Naive B cell (primary cell): ENCODE measurements around the gene DCD. TPM values are rescaled to one million over a fixed set of nuclear protein-coding genes. Genes with fewer than 3 reads are reported as not detected.
A peak's percentile ranks its signal among the peaks of the same experiment; 100 is the strongest.

ENCODE experiments used
- ATAC-seq, 2 donors: fragments of 150-1000 bp; cut with Tn5 transposase; 2 replicates each; pipeline ENCODE4 v1.10.0; 2021; ENCODE audit warnings: low read depth in 2 of 2, mild to moderate bottlenecking in 2 of 2, moderate library complexity in 2 of 2
- DNase-seq: peaks from one replicate; pipeline ENCODE4 v3.0.0; 2022
- H3K27ac Mint-ChIP-seq, 6 donors: one replicate each; pipeline ENCODE4 v1.8.0; 2020 to 2022; ENCODE audit warnings: mild to moderate bottlenecking in 6 of 6, mixed read lengths in 6 of 6, moderate library complexity in 5 of 6, inconsistent platforms in 2 of 6
- H3K27me3 Mint-ChIP-seq, 3 donors: one replicate each; pipeline ENCODE4 v1.8.0; 2021 to 2022; ENCODE audit warnings: mixed read lengths in 3 of 3, mild to moderate bottlenecking in 1 of 3
- H3K36me3 Mint-ChIP-seq, 2 donors: one replicate each; pipeline ENCODE4 v1.8.0; 2020 to 2022; ENCODE audit warnings: mixed read lengths in 2 of 2, inconsistent platforms in 1 of 2, mild to moderate bottlenecking in 1 of 2
- H3K4me1 Mint-ChIP-seq, 3 donors: one replicate each; pipeline ENCODE4 v1.8.0; 2020 to 2022; ENCODE audit warnings: mixed read lengths in 3 of 3, inconsistent platforms in 1 of 3, mild to moderate bottlenecking in 1 of 3, moderate library complexity in 1 of 3
- H3K4me3 Mint-ChIP-seq, 8 donors: one replicate each; pipeline ENCODE4 v1.8.0; 2020 to 2022; ENCODE audit warnings: mild to moderate bottlenecking in 8 of 8, mixed read lengths in 8 of 8, moderate library complexity in 8 of 8, inconsistent platforms in 2 of 8
- H3K9me3 Mint-ChIP-seq, 7 donors: one replicate each; pipeline ENCODE4 v1.8.0; 2020 to 2022; ENCODE audit warnings: mixed read lengths in 7 of 7, mild to moderate bottlenecking in 5 of 7, inconsistent platforms in 2 of 7, moderate library complexity in 1 of 7
- polyA plus RNA-seq, 6 donors: library from polyadenylated mRNA; unstranded; fragments of 300-500 nt; fragmentation: Illumina TruSeq; gene quantifications; one replicate each; pipeline ENCODE4 v1.2.3, GENCODE V29; 2021; ENCODE audit warnings: low read depth in 6 of 6

Gene DCD
- not detected for polyA plus RNA-seq

- ATAC-seq, result no peak
- DNase-seq, result no peak
- H3K36me3 Mint-ChIP-seq, result no peaks in the 10 kb centered on the region
- peaks cover 14 to 56% (median 37%) of the 10 kb centered on the region in 3 donors for H3K27me3 Mint-ChIP-seq
- no peak within 1 kb of the TSS for H3K4me3 Mint-ChIP-seq
- H3K9me3 Mint-ChIP-seq, result peaks cover 0 to under 1% (median 0%) of the 10 kb centered on the region in 7 donors
- H3K4me1 Mint-ChIP-seq, result no peaks in the 10 kb centered on the region
- H3K27ac Mint-ChIP-seq, result peak within 1 kb of the TSS in 1 of 6 donors; percentile 8
These were observed at the start of gene DCD for GRCh38 chr12:54648265-54648664. TSS of gene DCD (minus strand) at chr12:54648365. CDS start at chr12:54648303, 62 bp downstream.

- DNase-seq, result no peak
- no peaks in the 10 kb centered on the region for H3K36me3 Mint-ChIP-seq
- peak overlapping the region in 1 of 6 donors; percentile 21 for H3K27ac Mint-ChIP-seq
- no peaks in the 10 kb centered on the region for H3K4me1 Mint-ChIP-seq
- ATAC-seq, result no peak
- H3K27me3 Mint-ChIP-seq, result peaks cover 27 to 47% (median 35%) of the 10 kb centered on the region in 3 donors
- H3K4me3 Mint-ChIP-seq, result no peak overlapping the region
- H3K9me3 Mint-ChIP-seq, result no peaks in the 10 kb centered on the region
These were observed 49.7 kb upstream of the DCD start for GRCh38 chr12:54697851-54698250.

- peaks cover 0 to 5% of the 10 kb centered on the region in 2 donors for H3K36me3 Mint-ChIP-seq
- DNase-seq (no peak), ATAC-seq (no peak)
- H3K27me3 Mint-ChIP-seq, result peaks cover 41 to 52% (median 44%) of the 10 kb centered on the region in 3 donors
- H3K9me3 Mint-ChIP-seq, result peaks cover 0 to 7% (median 2%) of the 10 kb centered on the region in 7 donors
- no peak overlapping the region for H3K27ac Mint-ChIP-seq
- no peak overlapping the region for H3K4me3 Mint-ChIP-seq
- no peaks in the 10 kb centered on the region for H3K4me1 Mint-ChIP-seq
These were observed 44.2 kb upstream of the DCD start for GRCh38 chr12:54692353-54692752.

- H3K4me3 Mint-ChIP-seq, result no peak overlapping the region
- H3K36me3 Mint-ChIP-seq, result peaks cover 0 to 16% of the 10 kb centered on the region in 2 donors
- H3K9me3 Mint-ChIP-seq, result peaks cover 0 to 16% (median 6%) of the 10 kb centered on the region in 7 donors
- peaks cover 55 to 65% (median 58%) of the 10 kb centered on the region in 3 donors for H3K27me3 Mint-ChIP-seq
- no peaks in the 10 kb centered on the region for H3K4me1 Mint-ChIP-seq
- ATAC-seq (no peak), DNase-seq (no peak)
- H3K27ac Mint-ChIP-seq, result no peak overlapping the region
These were observed 41.8 kb upstream of the DCD start for GRCh38 chr12:54689984-54690383.

- Mint-ChIP-seq H3K36me3 (peaks cover 0 to 16% of the 10 kb centered on the region in 2 donors), H3K27me3 (peaks cover 60 to 69% (median 60%) of the 10 kb centered on the region in 3 donors)
These were observed 40.8 kb upstream of the DCD start for GRCh38 chr12:54689034-54689372.

GRCh38 chr12:54688309-54689033, 40.3 kb upstream of the DCD start:
- DNase-seq (no peak), ATAC-seq (no peak)
- Mint-ChIP-seq H3K36me3 (peaks cover 0 to 16% of the 10 kb centered on the region in 2 donors), H3K4me3 (peak overlapping the region in 1 of 8 donors; percentile 1), H3K9me3 (peaks cover 0 to 16% (median 6%) of the 10 kb centered on the region in 7 donors), H3K27me3 (peaks cover 59 to 69% (median 60%) of the 10 kb centered on the region in 3 donors), H3K4me1 (no peaks in the 10 kb centered on the region), H3K27ac (no peak overlapping the region)

More at GRCh38 chr12:54689034-54689372, 40.8 kb upstream of the DCD start:
- H3K27ac Mint-ChIP-seq, result no peak overlapping the region
- DNase-seq (no peak), ATAC-seq (no peak)
- no peak overlapping the region for H3K4me3 Mint-ChIP-seq
- peaks cover 0 to 16% (median 6%) of the 10 kb centered on the region in 7 donors for H3K9me3 Mint-ChIP-seq
- no peaks in the 10 kb centered on the region for H3K4me1 Mint-ChIP-seq

GRCh38 chr12:54684636-54685630, 36.8 kb upstream of the DCD start:
- ATAC-seq (no peak), DNase-seq (no peak)
- H3K4me1 Mint-ChIP-seq, result no peaks in the 10 kb centered on the region
- no peak overlapping the region for H3K27ac Mint-ChIP-seq
- H3K27me3 Mint-ChIP-seq, result peaks cover 68 to 86% (median 68%) of the 10 kb centered on the region in 3 donors
- H3K9me3 Mint-ChIP-seq, result peaks cover 0 to 16% (median 6%) of the 10 kb centered on the region in 7 donors
- H3K36me3 Mint-ChIP-seq, result peaks cover 0 to 16% of the 10 kb centered on the region in 2 donors
- H3K4me3 Mint-ChIP-seq, result no peak overlapping the region

GRCh38 chr12:54683398-54683797, 35.2 kb upstream of the DCD start:
- Mint-ChIP-seq H3K4me1 (no peaks in the 10 kb centered on the region), H3K27me3 (peaks cover 71 to 88% (median 80%) of the 10 kb centered on the region in 3 donors), H3K9me3 (peaks cover 0 to 16% (median 6%) of the 10 kb centered on the region in 7 donors), H3K36me3 (peaks cover 0 to 16% of the 10 kb centered on the region in 2 donors), H3K27ac (no peak overlapping the region), H3K4me3 (no peak overlapping the region)
- DNase-seq (no peak), ATAC-seq (no peak)

GRCh38 chr12:54682674-54683073, 34.5 kb upstream of the DCD start:
- no peak overlapping the region for H3K4me3 Mint-ChIP-seq
- H3K4me1 Mint-ChIP-seq, result no peaks in the 10 kb centered on the region

GRCh38 chr12:54680374-54680773, 32.2 kb upstream of the DCD start:
- Mint-ChIP-seq H3K27me3 (peaks cover 67 to 79% (median 71%) of the 10 kb centered on the region in 3 donors), H3K4me3 (no peak overlapping the region), H3K27ac (no peak overlapping the region), H3K36me3 (no peaks in the 10 kb centered on the region), H3K9me3 (no peaks in the 10 kb centered on the region), H3K4me1 (no peaks in the 10 kb centered on the region)
- peak in 1 of 2 donors; percentile 39 for ATAC-seq
- DNase-seq, result no peak

More at GRCh38 chr12:54682674-54683073, 34.5 kb upstream of the DCD start:
- peaks cover 0 to 14% of the 10 kb centered on the region in 2 donors for H3K36me3 Mint-ChIP-seq
- DNase-seq (no peak), ATAC-seq (no peak)
- H3K9me3 Mint-ChIP-seq, result peaks cover 0 to 16% (median 5%) of the 10 kb centered on the region in 7 donors
- H3K27me3 Mint-ChIP-seq, result peaks cover 72 to 88% (median 81%) of the 10 kb centered on the region in 3 donors
- no peak overlapping the region for H3K27ac Mint-ChIP-seq

GRCh38 chr12:54678131-54678530, 30.0 kb upstream of the DCD start:
- H3K27ac Mint-ChIP-seq, result no peak overlapping the region
- H3K9me3 Mint-ChIP-seq, result no peaks in the 10 kb centered on the region
- no peaks in the 10 kb centered on the region for H3K4me1 Mint-ChIP-seq
- H3K36me3 Mint-ChIP-seq, result no peaks in the 10 kb centered on the region
- peaks cover 46 to 57% (median 49%) of the 10 kb centered on the region in 3 donors for H3K27me3 Mint-ChIP-seq
- ATAC-seq, result no peak
- H3K4me3 Mint-ChIP-seq, result no peak overlapping the region
- no peak for DNase-seq

GRCh38 chr12:54667945-54668344, 19.8 kb upstream of the DCD start:
- no peaks in the 10 kb centered on the region for H3K36me3 Mint-ChIP-seq
- peak overlapping the region in 1 of 6 donors; percentile 2 for H3K27ac Mint-ChIP-seq
- DNase-seq (no peak), ATAC-seq (no peak)
- no peaks in the 10 kb centered on the region for H3K4me1 Mint-ChIP-seq
- H3K4me3 Mint-ChIP-seq, result no peak overlapping the region
- H3K9me3 Mint-ChIP-seq, result peaks cover 0 to 4% (median 0%) of the 10 kb centered on the region in 7 donors
- H3K27me3 Mint-ChIP-seq, result peaks cover 12 to 24% (median 17%) of the 10 kb centered on the region in 3 donors

- peaks cover 0 to 4% (median 0%) of the 10 kb centered on the region in 7 donors for H3K9me3 Mint-ChIP-seq
- H3K36me3 Mint-ChIP-seq, result no peaks in the 10 kb centered on the region
- H3K4me1 Mint-ChIP-seq, result no peaks in the 10 kb centered on the region
- ATAC-seq, result no peak
- H3K27ac Mint-ChIP-seq, result no peak overlapping the region
- peaks cover 12 to 17% (median 15%) of the 10 kb centered on the region in 3 donors for H3K27me3 Mint-ChIP-seq
- no peak overlapping the region for H3K4me3 Mint-ChIP-seq
- DNase-seq, result no peak
These were observed 17.8 kb upstream of the DCD start for GRCh38 chr12:54666008-54666407.
